ENCODE measurements around the gene CPVL. TPM values are rescaled to one million over a fixed set of nuclear protein-coding genes. Genes with fewer than 3 reads are reported as not detected.

CPVL gene
- total and polyA plus RNA-seq, 2 of the 8 experiments (the other 6 are each of a cell fraction or from before 2014, with no cell fraction given): 40.0 to 55.0 TPM

DNA sequence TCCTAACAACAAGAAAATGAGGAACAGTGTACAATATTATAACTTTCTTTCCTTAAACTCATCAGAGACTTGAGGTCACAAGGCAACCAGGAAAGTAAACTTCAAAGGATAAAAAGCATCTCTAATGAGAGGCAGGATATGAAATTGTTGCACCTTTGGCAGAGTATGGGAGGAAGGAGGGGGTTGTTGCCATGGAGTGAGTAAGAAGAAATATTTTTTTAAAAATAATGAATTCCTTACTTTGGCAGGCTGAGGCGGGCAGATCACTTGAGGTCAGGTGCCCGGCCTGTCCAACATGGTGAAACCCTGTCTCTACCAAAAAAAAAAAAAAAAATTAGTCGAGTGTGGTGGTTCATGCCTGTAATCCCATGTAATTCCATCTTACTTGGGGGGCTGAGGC lies 27.1 kb upstream of the CPVL start:
- Histone ChIP-seq H3K36me3 (ENCODE audit: control insufficient read depth in 2 of 4, insufficient read depth in 4 of 4, low read length in 3 of 4) (no peaks in the 10 kb centered on the region), H2AK5ac (ENCODE audit: low read depth, low read length) (no peak overlapping the region), H2BK120ac (replicated peaks; ENCODE audit: low read depth, low read length) (no peak overlapping the region), H3K79me2 (ENCODE audit: control insufficient read depth in 1 of 2, insufficient read depth in 2 of 2, low read length in 2 of 2) (no peaks in the 10 kb centered on the region), H3K14ac (ENCODE audit: insufficient read length) (no peak overlapping the region), H3K4me3 (ENCODE audit: extremely low read depth in 1 of 4, insufficient read depth in 2 of 4, low read depth in 3 of 4, low read length in 4 of 4) (no peak overlapping the region), H2BK5ac (ENCODE audit: low read depth, low read length) (no peak overlapping the region), H3K56ac (replicated peaks; ENCODE audit: insufficient read length, low read depth, low read length) (no peak overlapping the region), H3K4me1 (replicated peaks in 1 of 4; ENCODE audit: control insufficient read depth in 3 of 4, insufficient read depth in 4 of 4, low read length in 3 of 4) (no peaks in the 10 kb centered on the region), H4K20me1 (replicated peaks in 1 of 2; ENCODE audit: control insufficient read depth in 1 of 2, insufficient read depth in 2 of 2, low read length in 2 of 2) (no peaks in the 10 kb centered on the region), H4K5ac (ENCODE audit: insufficient read length, low read depth, low read length) (no peak overlapping the region), H3K27me3 (replicated peaks in 1 of 4; ENCODE audit: control insufficient read depth in 3 of 4, extremely low read depth in 1 of 4, insufficient read depth in 3 of 4, low read length in 3 of 4) (no peaks in the 10 kb centered on the region), H2BK12ac (ENCODE audit: low read depth, low read length) (no peak overlapping the region), H3K27ac (ENCODE audit: low read depth, low read length) (no peak overlapping the region), H3K9ac (replicated peaks in 1 of 4; ENCODE audit: extremely low read depth in 1 of 4, low read depth in 3 of 4, low read length in 3 of 4) (no peak overlapping the region), H3K23ac (ENCODE audit: insufficient read length) (no peak overlapping the region), H3K18ac (ENCODE audit: extremely low read depth, low read length) (no peak overlapping the region), H4K8ac (ENCODE audit: extremely low read depth, insufficient read depth, low read length) (no peak overlapping the region), H3K9me3 (ENCODE audit: insufficient read depth in 2 of 2, low read depth in 1 of 2, low read length in 1 of 2) (no peaks in the 10 kb centered on the region), H2BK15ac (ENCODE audit: low read length) (no peak overlapping the region), H3K4ac (replicated peaks; ENCODE audit: insufficient read length, low read depth, low read length) (no peak overlapping the region), H3K23me2 (ENCODE audit: low read depth, low read length) (peaks cover 3% of the 10 kb centered on the region; the same call in 1 of the 2 replicates), H4K91ac (replicated peaks; ENCODE audit: insufficient read length, low read length) (no peak overlapping the region), H2AFZ (ENCODE audit: low read length) (no peak overlapping the region), H2BK20ac (ENCODE audit: low read length) (no peak overlapping the region), H3K79me1 (ENCODE audit: low read depth, low read length) (no peaks in the 10 kb centered on the region), H3K4me2 (ENCODE audit: insufficient read depth in 1 of 2, low read depth in 2 of 2, low read length in 2 of 2) (no peak overlapping the region)
- no peak for FAIRE-seq
- ChIA-PET POLR2A (ENCODE audit: partially characterized antibody) (interaction anchor here (1.1 kb wide), 1 partner anchor 190 kb away, joined by 3 read pairs; no protein-coding TSS in a partner anchor), CTCF (ENCODE audit: partially characterized antibody) (interaction anchor here (0.6 to 2.8 kb wide), 4 partner anchors 16 to 235 kb away, joined by 3 to 17 read pairs (median 5); no protein-coding TSS in a partner anchor)
- no peak for TF ChIP-seq SAP30 (IDR thresholded peaks at IDR 0.05; ENCODE audit: insufficient read depth, insufficient replicate concordance, low read length)
- no peak for TF ChIP-seq CREB1 (IDR thresholded peaks at IDR 0.05)
- TF ChIP-seq, protein P1, sequence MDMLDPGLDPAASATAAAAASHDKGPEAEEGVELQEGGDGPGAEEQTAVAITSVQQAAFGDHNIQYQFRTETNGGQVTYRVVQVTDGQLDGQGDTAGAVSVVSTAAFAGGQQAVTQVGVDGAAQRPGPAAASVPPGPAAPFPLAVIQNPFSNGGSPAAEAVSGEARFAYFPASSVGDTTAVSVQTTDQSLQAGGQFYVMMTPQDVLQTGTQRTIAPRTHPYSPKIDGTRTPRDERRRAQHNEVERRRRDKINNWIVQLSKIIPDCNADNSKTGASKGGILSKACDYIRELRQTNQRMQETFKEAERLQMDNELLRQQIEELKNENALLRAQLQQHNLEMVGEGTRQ (IDR thresholded peaks at IDR 0.05; ENCODE audit: low read length): no peak
- TF ChIP-seq RAD21 (IDR thresholded peaks at IDR 0.05 in 1 of 2, conservative IDR thresholded peaks at IDR 0.05 in 1 of 2; ENCODE audit: low read depth in 2 of 2, low read length in 2 of 2): no peak
- TF ChIP-seq BCL11A (IDR thresholded peaks at IDR 0.05; ENCODE audit: low read depth in 2 of 2, low read length in 2 of 2): no peak
- no peak for TF ChIP-seq YY1 (IDR thresholded peaks at IDR 0.05; ENCODE audit: low read depth, low read length)
- TF ChIP-seq EGR1 (IDR thresholded peaks at IDR 0.05; ENCODE audit: borderline replicate concordance, low read depth, low read length): no peak
- TF ChIP-seq SP4 (IDR thresholded peaks at IDR 0.05; ENCODE audit: low read length): no peak
- WGBS, 2 experiments (ENCODE audit: extremely low coverage in 1 of 2, insufficient coverage in 1 of 2, insufficient read length in 1 of 2, insufficient replicate concordance in 2 of 2, low coverage in 1 of 2, low lambda C conversion rate in 2 of 2, missing lambda C conversion rate in 1 of 2): 93% methylated on average over 3 of the region's 3 CpGs; no CpG with 5 or more reads in 1 of the 2 experiments
- no peak for DNase-seq (ENCODE audit: low read depth in 1 of 2, low spot score in 2 of 2)

Measured in H1 (cell line).